ENCODE results near the gene CASP10.

CASP10 gene

DNA sequence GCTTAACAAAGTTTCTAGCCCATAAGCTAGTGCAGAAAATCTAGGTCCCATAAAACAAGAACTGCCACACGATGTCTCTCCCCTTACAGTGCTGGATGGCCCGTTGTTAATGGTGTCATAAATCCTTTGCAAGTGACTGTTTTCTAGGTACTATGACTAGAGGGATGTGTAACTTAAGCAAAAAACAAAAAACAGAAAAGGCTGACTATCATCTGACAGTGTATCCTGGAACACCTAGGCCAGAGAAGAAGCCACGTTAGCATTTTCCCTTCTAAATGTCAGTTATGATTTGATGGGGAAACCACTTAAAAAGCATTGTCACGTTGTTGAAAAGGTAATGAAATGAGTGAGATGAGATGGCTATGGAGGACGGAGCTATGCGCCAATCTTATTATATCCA, 79.8 kb downstream of the CASP10 start:
- peak; percentile 89 for DNase-seq

DNA sequence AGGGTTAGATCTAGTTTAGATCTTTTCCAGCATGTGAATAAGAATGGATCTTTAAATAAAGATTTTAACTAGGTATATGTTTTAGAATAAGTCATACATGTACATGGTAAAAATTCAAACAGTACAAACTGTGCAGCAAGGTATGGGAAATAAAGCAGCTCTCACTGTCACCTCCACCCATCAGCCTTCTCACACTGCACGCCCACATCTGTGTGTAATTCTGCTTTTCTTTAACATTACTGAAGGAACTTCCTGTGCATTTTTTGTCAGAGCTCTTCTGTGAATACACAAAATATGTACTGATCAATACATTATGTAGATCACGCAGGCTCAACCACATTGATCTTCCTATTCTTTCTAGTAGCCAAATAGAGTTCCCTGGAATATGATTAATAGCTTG, 80.8 kb downstream of the CASP10 start:
- peak; percentile 43 for DNase-seq

- no peak for DNase-seq
Measured at GRCh38 chr2:201264472-201265173, 81.7 kb downstream of the CASP10 start.

- DNase-seq: no peak
Measured at GRCh38 chr2:201266629-201267028, 83.7 kb downstream of the CASP10 start.

DNA sequence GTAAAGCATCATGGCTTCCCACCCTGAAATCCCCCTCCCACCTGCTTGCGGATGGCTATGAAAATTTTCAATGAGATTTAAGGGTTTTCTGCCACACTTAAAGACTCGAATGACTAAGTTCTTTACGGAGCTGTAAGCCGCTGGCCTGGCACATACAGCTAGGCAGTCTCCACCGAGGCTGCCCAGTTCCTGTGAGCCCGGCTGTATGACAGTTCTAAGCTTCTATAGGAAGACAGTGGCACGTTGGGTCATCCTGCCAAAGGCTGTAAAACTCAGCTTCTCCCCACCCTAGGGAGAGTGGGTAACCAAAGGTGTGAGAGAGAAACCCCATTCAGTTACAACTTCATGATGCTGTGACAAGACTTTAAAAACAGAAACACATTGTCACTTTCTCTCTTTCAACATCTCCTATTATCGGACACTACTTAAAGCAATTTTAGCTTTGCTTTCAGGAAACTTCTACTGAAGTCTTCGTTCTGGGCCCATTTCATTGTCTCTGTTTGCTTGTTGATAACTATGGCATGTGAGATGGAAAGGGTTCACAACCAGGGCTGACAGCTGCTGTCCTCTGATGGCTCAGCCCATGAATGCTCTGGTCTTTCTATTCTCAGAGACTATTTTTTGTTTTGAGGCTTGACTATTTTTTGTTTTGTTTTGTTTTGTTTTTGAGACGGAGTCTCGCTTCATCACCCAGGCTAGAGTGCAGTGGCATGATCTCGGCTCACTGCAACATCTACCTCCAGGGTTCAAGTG, 84.5 kb downstream of the CASP10 start:
- no peak for DNase-seq

GRCh38 chr2:201269764-201270163, 86.8 kb downstream of the CASP10 start:
- DNase-seq: no peak

DNA sequence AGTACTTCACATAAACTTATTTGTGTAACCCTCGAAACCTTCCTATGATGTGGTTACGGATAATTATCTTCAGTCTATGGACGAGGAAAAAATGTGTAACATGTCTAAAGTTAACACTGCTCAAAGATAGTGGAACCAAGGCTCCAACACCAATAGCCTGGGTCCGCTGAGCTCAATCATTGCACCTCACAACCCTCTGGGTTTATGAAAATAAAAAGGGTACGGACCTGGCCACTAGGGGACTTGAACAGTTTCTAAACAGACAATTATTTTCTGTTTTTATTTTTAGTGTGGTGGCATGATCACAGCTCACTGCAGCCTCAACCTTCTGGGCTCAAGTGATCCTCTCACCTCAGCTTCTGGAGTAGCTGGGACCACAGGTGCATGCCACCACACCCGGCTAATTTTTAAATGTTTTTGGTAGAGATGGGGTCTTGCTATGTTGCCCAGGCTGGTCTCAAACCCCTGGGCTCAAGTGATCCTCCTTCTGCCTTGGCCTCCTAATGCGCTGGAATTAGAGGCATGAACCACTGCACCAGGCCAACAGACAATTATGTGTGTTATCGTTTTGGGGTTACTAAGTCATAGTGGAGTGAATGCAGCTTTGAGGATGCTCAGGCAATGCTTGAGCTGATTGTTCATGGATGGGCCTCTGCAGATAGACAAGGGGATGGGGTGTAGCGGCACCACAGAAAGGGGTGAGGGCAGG, 87.5 kb downstream of the CASP10 start:
- no peak for DNase-seq

- no peak for DNase-seq
Measured at GRCh38 chr2:201271917-201272316, 89.0 kb downstream of the CASP10 start.

GRCh38 chr2:201273330-201273983, 90.5 kb downstream of the CASP10 start:
- no peak for DNase-seq

- DNase-seq: no peak
Measured at GRCh38 chr2:201275069-201275468, 92.1 kb downstream of the CASP10 start.

DNA sequence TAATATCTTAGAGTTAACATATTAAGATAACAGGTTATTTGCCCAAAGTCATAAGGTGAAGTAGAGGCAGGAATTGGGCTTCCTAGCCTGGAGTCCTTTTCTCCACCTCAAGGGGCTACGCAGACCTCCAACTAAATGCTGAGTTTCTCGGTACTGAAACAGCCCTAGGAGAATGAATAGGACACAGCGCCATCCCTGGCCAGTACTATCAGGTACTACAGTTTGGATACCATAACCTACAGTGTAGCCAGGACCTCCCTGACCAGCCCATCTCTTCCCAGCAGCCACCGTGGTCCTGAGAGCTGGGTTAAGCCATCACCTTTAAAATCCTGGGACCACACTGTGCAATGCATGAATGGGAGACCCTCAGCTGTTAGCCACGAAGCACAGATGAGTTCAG, 93.0 kb downstream of the CASP10 start:
- no peak for DNase-seq

DNA sequence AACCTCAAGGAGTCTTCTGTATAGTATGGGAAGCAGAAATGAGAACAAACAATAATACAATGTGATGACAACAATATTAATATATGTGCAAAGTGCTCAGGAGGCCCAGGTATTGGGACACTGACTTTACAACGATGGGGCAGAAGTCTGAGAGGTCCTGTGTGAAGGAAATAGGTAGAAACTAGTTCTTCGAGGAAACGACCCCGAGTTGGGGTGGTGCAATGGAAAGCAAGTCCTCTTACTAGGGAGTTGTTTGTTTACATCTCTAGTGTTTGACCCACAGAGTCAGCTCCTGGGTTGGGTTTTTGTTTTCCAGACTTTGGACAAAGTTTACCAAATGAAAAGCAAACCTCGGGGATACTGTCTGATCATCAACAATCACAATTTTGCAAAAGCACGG, 93.6 kb downstream of the CASP10 start:
- no peak for DNase-seq
